ENCODE results near the gene DSCAM.
A peak's percentile ranks its signal among the peaks of the same experiment; 100 is the strongest.

DSCAM gene

DNA sequence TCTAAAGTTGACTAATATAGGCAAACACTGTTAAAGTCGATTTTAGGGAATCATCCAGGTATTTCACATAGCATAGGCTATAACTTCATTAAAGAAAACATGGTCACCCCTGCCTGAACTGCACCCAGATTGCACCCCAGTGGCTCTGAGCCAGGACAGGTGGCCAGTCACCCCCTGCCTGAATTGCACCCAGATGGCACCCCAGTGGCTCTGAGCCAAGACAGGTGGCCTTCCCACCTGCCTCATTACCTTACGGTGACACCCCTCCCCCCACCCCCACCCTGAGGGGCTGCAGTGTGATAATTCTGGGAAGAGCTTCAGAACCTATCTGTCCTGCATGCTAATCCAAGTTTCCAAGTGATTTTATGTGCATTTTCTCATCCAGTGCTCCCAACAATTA, 78.9 kb downstream of the DSCAM start:
- DNase-seq, result no peak

DNA sequence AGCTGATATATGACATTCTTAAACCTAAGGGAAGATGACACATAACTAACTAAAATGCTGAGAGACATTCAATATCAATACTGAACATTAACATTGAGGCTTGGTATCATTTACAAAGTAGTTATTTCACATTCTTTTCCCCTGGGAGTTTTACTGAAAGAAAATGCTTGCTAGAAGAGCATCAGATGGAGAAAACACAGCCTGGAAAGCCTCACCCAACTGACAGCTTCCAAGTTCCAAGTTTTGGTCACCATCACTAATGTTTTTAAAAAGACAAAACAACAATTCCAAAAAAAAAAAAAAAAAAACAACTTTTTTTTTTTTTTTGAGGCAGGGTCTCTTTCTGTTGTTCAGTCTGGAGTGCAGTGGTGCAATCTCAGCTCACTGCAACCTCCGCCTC, 80.6 kb downstream of the DSCAM start:
- DNase-seq, result no peak

DNA sequence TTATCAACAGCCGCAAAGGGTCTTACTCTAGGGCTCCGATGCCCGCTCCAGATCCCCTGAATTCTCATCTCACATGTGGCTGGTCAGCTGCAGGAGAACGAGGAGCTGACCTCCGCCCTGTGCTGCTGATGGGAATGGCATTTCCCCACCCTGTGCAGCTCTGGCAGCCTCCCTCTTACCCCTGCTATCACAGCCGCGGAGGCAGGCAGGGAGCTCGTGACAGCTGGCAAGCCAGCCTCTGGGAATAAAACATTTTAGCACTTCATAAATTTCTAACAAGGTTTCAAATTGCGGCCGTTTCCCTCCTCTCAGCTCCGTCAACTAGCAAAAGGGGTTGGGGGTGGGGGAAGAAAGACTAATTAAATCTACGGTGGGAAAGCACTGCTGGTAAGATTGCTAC, 81.1 kb downstream of the DSCAM start:
- peak; percentile 72 for DNase-seq

DNA sequence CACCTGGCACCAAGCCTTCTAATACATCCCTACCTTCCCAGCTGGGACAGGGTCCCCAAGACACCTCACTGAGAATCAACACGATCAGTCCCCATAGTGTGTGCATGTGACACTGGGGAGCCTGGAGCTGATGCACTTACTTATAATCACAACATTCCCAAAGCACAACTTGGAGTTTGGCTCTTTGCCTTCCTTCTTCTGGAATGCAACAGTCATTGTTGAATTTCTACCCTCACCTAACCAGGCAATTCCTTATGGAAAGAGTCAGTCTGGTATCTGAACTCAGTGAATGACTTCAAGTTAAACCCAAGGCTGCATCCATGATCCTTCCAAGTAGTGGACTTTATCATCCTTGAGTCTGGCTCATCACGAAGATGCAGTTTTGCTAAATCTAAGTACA, 86.1 kb downstream of the DSCAM start:
- DNase-seq, result no peak

DNA sequence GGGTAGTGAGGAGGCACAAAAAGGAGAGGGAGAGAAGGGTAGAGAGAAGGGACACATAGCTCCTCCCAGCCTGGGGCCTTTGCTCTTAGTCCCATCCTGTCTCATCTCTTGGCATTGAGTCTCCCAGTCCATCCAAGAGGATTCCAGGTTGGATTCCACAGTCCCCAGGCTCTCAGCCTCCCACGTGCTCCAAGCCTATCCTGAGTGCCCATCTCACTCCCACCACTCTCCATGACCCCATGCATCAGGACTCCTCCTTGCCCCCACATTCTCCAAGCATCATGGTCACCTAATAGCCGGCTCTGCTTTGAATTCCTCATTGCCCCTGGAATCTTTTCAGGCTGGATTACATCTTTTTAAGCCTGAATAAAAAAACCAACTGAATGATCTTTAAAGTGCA, 87.9 kb downstream of the DSCAM start:
- no peak for DNase-seq

DNA sequence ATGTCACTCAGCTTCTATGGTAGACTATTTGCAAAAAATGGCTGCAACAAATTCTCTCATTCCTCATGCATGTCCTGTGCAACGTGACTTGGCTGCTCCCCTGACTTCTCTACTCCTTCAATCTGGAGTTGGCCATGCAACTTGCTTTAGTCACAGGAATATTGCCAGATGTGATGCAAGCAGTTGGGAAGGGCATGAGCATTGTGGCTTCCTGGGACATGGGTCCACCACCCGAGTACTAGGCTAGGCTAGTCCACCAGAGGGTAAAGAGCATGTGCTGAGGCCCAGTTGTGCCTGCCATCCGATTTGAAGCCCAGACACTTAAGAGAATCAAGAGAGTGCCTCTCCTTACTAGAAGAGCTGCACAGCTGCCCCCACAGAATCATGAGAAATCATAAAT, 89.6 kb downstream of the DSCAM start:
- no peak for DNase-seq

DNA sequence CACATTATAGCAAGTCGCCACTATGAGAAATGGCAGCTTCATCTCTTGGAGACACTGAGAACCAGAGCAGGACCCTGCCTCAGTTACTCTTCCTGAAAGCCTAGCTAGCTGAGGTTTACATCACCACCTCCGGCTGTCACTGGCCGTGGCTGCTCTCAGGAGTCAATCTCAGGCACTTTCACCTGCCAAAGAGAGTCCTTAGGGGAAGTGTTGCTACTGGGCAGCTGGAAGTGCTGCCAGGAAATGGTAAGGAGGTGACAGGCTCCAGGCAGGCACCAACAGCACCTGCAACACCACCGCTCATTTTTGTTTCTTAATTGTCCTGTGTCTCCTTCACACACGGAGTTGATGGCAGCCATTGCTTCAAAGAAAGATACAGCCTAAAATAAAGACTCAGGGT, 92.5 kb downstream of the DSCAM start:
- no peak for DNase-seq

DNA sequence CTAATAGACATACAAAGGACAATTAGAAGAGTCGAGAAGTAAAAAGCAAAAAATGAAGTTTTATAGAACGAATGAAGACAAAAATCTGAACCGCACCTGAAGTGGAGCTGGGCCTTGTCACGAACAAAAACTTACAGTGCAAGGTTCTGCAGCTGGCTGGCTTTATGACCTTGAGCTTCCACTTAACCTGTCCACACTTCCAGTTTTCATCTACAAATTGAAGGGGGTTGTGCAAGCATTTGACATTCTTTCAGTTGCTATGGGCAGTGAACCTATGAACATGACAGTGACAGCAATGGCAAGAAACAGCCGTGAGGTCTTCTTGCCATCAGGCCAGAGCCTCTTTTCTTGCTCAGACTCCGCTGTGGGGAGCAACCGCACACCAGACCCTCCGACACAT, 93.2 kb downstream of the DSCAM start:
- no peak for DNase-seq

DNA sequence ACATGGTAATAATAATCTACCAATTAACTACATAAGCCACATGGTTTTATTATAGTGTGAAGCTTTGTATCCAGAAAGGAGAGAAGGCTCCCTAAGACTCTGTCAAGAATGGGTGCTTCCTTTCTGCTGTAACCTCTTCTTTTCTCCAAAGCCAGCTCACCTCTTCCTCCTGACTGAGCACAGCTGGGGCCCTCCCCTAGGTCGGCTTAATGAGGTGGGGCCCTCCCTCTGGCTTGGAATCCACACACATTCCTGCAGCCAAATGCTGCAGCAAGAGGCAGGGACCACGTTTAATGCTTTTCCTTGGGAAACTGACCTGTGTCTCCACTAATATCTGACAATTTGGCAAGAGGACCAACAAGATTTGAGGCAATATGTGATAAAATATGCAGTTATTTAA, 94.8 kb downstream of the DSCAM start:
- DNase-seq, result no peak

DNA sequence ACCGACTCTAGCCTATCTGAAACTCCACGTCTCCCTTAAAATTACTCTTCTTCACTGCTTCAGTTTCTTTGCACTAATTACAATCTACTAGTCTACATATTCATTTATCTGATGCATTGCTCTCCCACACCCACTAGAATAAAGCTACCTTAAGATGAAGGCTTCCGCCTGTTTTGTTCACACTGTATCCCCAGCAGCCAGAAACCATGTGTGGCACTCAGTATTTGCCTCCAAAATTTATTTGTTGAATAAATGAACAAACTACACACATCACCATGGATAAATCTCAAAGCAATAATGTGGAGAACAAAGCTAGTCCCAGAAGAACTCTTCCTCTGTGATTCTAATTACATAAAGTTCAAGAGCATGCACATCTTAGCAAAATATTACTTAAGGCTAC, 95.7 kb downstream of the DSCAM start:
- DNase-seq, result no peak

DNA sequence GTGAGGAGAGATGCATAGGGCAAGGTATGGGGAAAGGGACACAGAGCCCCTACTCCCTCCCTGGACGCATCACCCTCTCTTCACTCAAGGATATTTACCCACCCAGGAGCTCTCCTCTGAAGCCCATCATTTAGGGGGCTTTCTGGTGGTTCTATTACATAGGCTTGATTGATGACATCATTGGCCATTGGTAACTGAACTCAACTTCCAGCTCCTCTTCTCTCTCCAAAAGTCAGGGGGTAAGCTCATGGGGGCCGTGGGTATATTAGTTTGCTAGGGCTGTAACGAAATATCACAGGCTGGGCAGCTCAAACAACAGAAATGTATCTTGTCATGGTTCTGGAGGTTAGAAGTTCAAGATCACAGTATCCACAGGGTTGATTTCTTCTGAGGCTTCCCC, 110.8 kb downstream of the DSCAM start:
- no peak for DNase-seq

DNA sequence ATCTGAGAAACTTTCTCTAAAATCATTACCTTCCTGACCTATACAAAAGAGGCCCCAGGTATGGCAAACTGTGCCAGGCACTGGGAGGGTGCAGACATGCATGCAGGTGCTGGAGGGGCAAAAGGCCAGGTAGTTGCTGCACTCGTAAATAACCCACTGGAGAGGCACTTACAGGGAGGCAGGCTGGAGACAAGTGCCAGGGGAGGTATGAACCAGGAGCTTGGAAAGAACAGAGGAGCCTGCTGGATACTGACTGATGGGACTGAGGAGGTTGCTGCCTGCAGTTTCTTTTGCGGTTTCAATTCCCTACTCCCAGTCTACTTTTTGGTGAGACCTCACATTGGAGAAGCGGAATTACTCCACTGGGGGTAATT, 113.9 kb downstream of the DSCAM start:
- DNase-seq, result no peak

DNA sequence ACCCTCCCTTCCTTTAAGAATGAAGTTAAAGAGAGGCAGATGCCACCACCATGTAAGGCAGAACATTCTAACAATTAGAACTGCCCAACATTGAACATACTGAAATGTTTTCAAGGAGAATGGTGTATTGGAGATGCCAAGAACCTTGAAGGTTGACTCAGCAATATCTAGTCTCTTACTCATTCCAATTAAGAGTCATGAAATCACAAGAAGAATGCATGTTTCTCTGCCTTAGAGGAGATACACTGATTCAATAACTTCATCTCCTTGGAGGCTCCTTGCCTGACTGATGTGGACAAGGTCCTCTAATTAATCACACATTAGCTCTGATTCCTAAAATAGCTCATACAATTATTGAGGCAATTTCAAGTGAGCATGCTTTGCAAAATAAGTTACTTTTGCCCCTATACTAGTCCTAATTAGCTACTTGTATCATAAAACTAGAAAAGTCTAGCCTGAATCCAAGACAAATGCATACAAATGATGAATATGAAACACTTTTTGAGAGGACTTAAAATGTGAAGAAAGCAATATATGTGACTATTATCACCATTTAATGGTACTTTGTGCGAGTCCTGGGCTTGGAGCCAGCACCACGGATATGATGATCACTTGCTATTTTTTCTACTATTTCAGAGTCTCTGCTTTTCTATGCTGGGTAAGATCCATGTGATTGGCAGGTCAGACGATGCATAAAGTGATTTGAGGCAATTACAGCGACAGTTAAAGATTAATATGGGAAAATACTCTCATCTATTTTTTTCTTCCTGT, 114.5 kb downstream of the DSCAM start:
- no peak for DNase-seq

DNA sequence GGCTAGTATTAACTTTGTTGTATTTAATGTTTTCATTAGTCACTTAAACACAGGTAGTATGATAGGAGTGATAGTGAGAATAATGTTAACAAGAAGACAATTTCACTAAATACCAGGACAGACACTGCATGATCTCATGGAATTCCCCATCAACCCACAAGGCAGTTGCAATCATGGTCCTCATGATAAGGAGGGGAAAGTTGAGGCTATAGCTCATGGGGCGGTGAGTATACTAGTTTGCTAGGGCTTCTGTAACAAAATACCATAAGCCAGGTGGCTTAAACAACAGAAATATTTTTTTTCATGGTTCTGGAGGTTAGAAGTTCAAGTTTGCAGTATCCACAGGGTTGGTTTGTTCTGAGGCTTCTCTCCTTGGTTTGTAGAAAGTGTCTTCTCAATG, 115.8 kb downstream of the DSCAM start:
- DNase-seq, result no peak

DNA sequence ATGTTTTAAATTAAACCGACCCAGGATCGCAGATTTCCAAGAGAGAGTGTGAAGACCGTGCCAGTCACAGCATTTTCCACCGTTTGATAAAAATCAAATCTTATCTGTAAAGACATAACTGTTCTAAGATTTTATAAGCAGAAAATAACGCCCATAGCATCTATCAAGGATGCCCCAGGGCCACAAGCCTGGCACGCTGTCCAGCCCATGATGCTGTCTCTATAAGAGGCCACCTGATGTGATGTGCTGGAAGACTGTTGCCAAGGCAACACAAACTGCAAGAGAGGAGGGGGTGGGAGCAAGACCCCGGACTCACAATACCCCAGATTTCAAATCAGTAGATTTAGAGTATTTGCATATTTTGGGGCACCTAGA, 116.5 kb downstream of the DSCAM start:
- DNase-seq, result no peak

DNA sequence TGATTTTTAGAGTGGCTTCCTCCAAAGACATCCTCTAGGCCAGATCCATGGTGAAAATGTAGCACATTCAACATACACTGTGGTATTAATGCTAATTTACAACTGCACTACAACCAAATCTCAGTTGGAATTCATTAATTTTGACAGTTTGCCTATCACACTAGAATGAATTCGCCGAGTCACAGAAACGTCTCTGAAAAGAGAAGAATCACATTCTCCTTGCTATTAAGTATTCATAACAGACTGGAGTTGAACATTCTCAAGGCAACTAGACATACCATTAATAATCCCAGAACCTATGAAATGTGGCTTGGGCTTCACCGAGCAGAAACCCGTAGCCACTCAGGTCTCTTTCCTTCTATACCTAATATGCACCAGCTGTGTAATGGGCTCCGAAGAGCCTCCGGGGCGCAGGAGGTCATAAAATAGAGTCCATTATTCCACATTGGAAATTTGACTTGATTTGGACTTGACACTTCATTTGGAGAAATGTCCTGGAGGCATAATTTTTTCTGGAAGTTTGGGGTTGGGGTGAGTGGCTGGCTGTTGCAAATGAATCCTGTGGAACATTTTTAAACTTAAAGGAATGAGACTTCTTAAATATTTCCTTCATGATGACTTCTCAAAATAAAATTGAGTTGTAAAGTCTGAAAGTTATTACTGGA, 117.1 kb downstream of the DSCAM start:
- DNase-seq, result no peak

DNA sequence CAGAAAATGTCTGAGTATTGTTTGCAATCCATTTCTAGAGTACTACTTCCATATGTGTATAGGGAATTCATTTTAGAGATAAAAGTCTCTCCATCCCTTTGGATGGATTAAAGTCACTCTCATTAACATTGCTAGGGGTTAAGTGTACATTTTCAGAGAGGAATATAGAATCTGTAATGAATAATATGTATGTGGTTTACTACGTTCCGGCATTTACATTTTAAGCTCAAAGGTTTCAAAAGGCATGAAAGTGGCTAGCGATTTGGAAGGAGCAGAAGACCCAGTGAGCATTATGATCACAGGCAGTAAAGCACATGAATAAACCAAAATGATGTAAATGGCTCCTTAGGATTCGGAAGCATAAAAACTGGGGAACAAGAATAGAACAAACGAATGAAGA, 123.0 kb downstream of the DSCAM start:
- no peak for DNase-seq

DNA sequence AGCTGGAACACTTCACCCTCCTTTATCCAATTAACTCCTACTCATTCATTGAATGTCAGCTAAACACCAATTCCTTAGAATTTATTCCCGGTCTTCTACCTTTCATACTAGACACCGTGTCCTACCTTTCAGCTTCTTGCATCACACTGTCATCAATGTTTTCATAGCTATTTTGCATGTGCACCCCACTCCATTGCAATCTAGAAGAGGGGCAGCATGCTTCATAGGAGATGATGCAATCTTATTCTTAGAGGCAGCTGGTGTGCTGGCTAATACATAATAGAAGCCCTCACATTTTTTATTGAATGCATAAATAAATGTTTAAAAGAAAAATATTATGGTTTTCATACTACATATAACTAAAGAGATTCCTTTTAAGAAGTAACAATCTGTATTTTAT, 123.6 kb downstream of the DSCAM start:
- no peak for DNase-seq

DNA sequence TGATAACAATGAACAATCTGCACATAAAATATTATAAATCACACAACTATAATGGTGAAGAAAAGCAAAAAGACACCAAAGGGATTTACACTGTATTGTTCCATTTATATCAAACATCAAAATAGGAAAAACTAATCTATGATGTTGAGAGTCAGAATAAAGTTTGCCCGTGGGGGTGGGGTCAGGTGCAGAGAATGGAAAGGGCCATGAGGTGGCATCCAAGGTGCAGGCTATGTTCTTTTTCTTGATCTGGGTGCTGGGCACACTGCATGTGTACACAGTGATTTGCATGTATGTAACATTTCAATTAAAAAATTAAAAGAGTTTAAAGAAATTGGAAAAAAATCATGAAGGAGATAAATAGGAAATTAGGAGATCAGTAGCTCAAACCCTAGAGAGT, 127.3 kb downstream of the DSCAM start:
- no peak for DNase-seq

DNA sequence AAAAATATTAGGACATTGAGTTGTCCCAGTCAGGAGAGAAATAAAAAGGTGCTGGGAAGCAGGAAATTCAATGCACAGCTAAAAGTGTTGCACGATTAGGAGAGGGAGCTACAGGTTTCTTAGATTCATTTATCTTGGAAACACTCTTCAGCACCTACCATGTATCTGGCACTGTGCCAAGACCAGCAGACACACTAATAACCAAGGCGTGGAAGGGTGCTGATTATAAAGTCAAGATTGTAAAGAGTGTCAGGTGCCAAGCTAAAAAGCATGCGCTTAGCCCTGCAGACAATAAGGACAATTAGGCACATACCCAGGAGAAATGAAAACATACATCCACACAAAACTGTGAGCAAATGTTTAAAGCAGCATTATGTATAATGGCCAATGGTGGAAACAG, 129.9 kb downstream of the DSCAM start:
- DNase-seq, result no peak

DNA sequence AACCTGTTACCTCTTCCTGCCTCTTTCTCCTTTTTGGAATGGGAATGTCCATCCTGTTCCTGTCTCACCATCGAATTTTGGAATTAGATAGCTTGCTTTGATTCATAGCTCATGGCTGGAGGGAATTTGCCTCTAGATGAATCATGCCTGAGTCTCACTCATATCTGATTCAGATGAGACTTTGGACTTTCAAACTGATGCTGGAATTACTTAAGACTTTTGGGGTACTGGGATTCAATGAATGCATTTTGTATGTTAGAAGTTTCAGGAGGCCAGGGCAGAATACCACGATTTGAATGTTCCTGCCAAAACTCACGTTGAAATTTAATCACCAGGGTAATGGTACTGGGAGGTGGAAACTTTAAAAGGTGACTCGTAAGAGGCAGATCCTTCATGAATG, 132.4 kb downstream of the DSCAM start:
- DNase-seq, result no peak

DNA sequence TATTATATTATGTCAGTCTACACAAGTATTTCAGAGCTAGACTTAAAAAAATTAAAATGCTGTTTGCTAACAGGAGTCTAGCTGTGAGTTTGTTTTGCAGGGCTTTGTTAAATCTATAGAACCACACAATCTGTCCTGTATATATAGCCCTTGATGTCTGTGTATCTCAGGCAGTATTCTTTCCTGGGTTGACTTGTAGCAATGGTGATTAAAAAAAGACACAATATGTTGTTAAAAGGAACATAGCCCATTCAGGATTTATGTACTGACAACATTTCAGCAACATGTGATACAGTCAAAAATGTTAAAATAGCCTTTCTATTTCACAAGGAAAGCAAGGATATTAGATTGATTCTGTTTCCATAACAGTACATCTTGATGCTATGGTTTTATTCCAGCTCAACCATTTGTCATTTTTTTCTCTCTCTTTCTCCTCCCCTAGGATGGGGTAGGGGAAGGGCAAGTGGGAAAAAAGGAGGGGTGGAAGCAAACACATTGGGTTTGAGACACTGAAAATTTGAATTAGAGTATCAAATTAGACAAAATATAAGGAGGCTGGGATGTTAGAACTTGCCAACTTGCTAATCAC, 139.2 kb downstream of the DSCAM start:
- no peak for DNase-seq

DNA sequence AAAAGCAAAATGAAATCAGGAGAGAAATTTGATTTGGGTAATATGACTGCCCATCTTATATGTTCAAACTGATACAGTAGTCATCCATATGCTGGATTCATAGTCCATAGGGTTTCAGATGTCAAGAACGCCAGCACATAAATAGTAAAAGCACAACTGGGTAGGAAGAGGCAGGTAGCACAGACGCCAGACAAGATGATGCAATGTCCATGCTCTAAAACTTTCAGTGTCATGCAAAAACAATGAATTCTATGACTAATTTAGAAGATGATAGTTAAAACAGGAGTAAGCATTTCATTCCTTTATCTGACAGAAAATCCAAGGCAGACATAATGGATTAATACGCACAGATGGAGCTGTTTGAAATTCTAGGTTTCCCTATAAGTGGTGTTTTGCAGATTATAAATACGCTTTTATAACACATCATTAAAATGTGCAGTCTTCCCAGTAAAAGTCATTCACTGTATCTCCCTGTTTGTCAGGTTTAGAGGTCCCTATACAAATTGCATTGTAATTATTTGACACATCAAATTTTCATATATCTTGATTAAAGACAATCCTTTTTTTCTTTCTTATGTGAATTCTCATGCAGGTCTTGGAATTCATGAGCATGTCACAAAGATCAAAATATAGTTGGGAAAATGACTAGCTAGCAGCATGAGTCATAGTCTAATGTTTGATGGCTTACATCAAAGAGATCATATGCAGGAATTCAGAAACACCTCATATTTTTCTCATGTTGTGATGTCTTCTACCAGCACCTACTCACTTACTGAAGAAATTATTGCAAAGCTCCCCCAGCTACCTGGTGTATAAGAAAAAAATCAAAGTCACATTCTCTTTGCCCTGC, 139.9 kb downstream of the DSCAM start:
- DNase-seq, result no peak

DNA sequence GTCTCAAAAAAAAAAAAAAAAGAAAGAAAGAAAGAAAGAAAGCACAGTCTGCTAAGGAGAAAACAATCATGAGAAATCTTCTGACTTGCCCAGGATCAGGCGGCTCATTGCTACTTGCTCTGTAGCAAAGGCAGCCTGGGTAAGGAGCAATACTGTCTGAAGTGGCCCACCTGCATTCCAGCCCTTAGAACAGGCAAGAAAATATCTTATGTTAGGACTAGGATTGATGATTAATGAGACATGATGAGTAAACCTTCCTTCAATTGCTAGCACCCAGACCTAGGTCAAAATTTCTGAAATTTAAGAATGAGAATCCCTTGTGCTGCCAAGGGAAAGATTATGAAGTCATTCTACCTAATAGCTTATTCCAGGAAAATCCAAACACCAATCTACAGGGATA, 140.8 kb downstream of the DSCAM start:
- no peak for DNase-seq

Measured in NCI-H524 treated with DMSO at 0.1 percent for 48 hours (cell line).